HepG2 (cell line): ENCODE results near the gene MYO6. TPM values are rescaled to one million over a fixed set of nuclear protein-coding genes. Genes with fewer than 3 reads are reported as not detected.

ENCODE experiments used
- ATAC-seq: fragments of 200-7000 bp; cut with Tn5 transposase; 3 replicates; pipeline ENCODE4 v1.9.1; 2020; ENCODE audit warnings: mild to moderate bottlenecking, moderate library complexity
- BruUV-seq: library from RNA; stranded (reverse); fragments of 400-500 nt; replicated peaks from 2 replicates; lab custom pipeline; 2021; lab: Mats Ljungman, UMichigan
- CTCF ChIA-PET: fragments of 300-600 bp; formaldehyde crosslinking; extraction: SDS; loops from one replicate; lab custom pipeline; 2021; ENCODE audit warnings: low total read pairs, inconsistent platforms, low intra/inter-chr PET ratio; lab: Yijun Ruan, JAX
- POLR2A ChIA-PET: fragments of 350-600 bp; sonication (Branson Sonifier 250); formaldehyde crosslinking; loops from one replicate; lab custom pipeline; 2020; ENCODE audit warnings: antibody characterized with exemption, inconsistent platforms; lab: Yijun Ruan, JAX
- DNase-seq: peaks from one replicate; pipeline ENCODE4 v3.0.0-alpha.2; 2015; ENCODE audit warnings: low spot score
- FAIRE-seq: peaks from 3 replicates; lab custom pipeline; 2011; peaks lifted over from hg19 to GRCh38; lab: Jason Lieb, UNC
- H2AFZ ChIP-seq: one replicate; pipeline ENCODE4 v1.6.1; 2011; ENCODE audit warnings: low read length, inconsistent platforms
- H3K27ac ChIP-seq: fragments of 300-600 bp; 3 replicates; pipeline ENCODE4 v1.8.0; 2011; ENCODE audit warnings: mixed run types, mild to moderate bottlenecking, mixed read lengths, low read length, inconsistent platforms; ENCODE audit not compliant: insufficient read depth; ENCODE audit errors: extremely low read length
- H3K27me3 ChIP-seq, 2 experiments: fragments of 200-600 bp in 1 of 2; 2 replicates in 1 of 2; 3 replicates in 1 of 2; pipeline versions ENCODE4 v1.6.0 to v1.8.0; 2011; ENCODE audit warnings: low read length in 2 of 2, mild to moderate bottlenecking in 2 of 2, moderate library complexity in 2 of 2, inconsistent platforms in 1 of 2; ENCODE audit not compliant: insufficient read depth in 2 of 2, control insufficient read depth in 1 of 2
- H3K36me3 ChIP-seq, 2 experiments: fragments of 200-600 bp in 1 of 2; replicated peaks in 1 of 2; 2 replicates in 1 of 2; 3 replicates in 1 of 2; pipeline versions ENCODE4 v1.5.1 to v1.8.0; 2011; ENCODE audit warnings: low read length in 2 of 2, inconsistent platforms in 1 of 2; ENCODE audit not compliant: insufficient read depth in 2 of 2, control insufficient read depth in 1 of 2
- H3K4me1 ChIP-seq: 2 replicates; pipeline ENCODE4 v1.5.1; 2012; ENCODE audit warnings: low read length, inconsistent platforms; ENCODE audit not compliant: insufficient read depth
- H3K4me2 ChIP-seq: 2 replicates; pipeline ENCODE4 v1.6.0; 2011; ENCODE audit warnings: low read depth, low read length, inconsistent platforms
- H3K4me3 ChIP-seq, 3 experiments: fragments of 200-600 bp in 1 of 3; sonication (generic), shearing (Covaris generic) in 1 of 3; replicated peaks in 1 of 3; 2 replicates each; pipeline ENCODE4 v1.5.1; 2011 to 2016; ENCODE audit warnings: low read length in 3 of 3, inconsistent platforms in 2 of 3, low read depth in 2 of 3, mild to moderate bottlenecking in 2 of 3, control low read depth in 1 of 3, mixed read lengths in 1 of 3; ENCODE audit not compliant: insufficient read depth in 1 of 3
- H3K79me2 ChIP-seq: one replicate; pipeline ENCODE4 v1.6.1; 2011; ENCODE audit warnings: low read length, inconsistent platforms; ENCODE audit not compliant: insufficient read depth
- H3K9ac ChIP-seq: 2 replicates; pipeline ENCODE4 v1.6.0; 2011; ENCODE audit warnings: mild to moderate bottlenecking, low read depth, low read length, inconsistent platforms; ENCODE audit not compliant: insufficient read depth
- H3K9me3 ChIP-seq: 2 replicates; pipeline ENCODE4 v1.5.1; 2012; ENCODE audit warnings: mild to moderate bottlenecking, low read length
- H4K20me1 ChIP-seq: 2 replicates; pipeline ENCODE4 v1.6.0; 2011; ENCODE audit warnings: inconsistent platforms, mild to moderate bottlenecking, low read length, moderate library complexity; ENCODE audit not compliant: insufficient read depth
- ARNTL ChIP-seq: sonication (generic); formaldehyde crosslinking; IDR thresholded peaks from 2 replicates; pipeline ENCODE4 v1.4.0; 2020; ENCODE audit warnings: mild to moderate bottlenecking, missing genetic modification reagents
- ATF1 ChIP-seq: IDR thresholded peaks from 2 replicates; pipeline ENCODE4 v1.6.1; 2016; ENCODE audit warnings: mild to moderate bottlenecking, control low read depth
- HOXA5 ChIP-seq: sonication (generic); formaldehyde crosslinking; IDR thresholded peaks from 2 replicates; pipeline ENCODE4 v1.4.0; 2020; ENCODE audit warnings: missing genetic modification reagents
- PREB ChIP-seq: sonication (generic); formaldehyde crosslinking; IDR thresholded peaks from 2 replicates; pipeline ENCODE4 v1.4.0; 2020; ENCODE audit warnings: missing genetic modification reagents
- RFX1 ChIP-seq: fragments of 450-650 bp; IDR thresholded peaks from 2 replicates; pipeline ENCODE4 v1.6.1; 2017
- SAP130 ChIP-seq: IDR thresholded peaks from 2 replicates; pipeline ENCODE4 v1.6.1; 2016; ENCODE audit warnings: low read depth
- TCF12 ChIP-seq, 2 experiments: fragments of 450-650 bp in 1 of 2; sonication (generic) in 1 of 2; formaldehyde crosslinking in 1 of 2; IDR thresholded peaks; 2 replicates each; pipeline versions ENCODE4 v1.6.1 to v1.8.0; 2017 to 2022; ENCODE audit warnings: antibody characterized with exemption in 1 of 2, mild to moderate bottlenecking in 1 of 2, missing genetic modification reagents in 1 of 2, moderate library complexity in 1 of 2
- ZNF552 ChIP-seq: sonication (generic); formaldehyde crosslinking; IDR thresholded peaks from 2 replicates; pipeline ENCODE4 v1.9.0; 2022; ENCODE audit warnings: missing genetic modification reagents, mild to moderate bottlenecking, borderline replicate concordance
- ZSCAN29 ChIP-seq: sonication (generic); formaldehyde crosslinking; conservative IDR thresholded peaks from 2 replicates; pipeline ENCODE4 v1.4.0; 2020; ENCODE audit warnings: mild to moderate bottlenecking, missing genetic modification reagents
- WGBS: methylation state at CpG from one replicate; pipeline ENCODE4 v1.1.6; 2017; ENCODE audit warnings: low lambda C conversion rate; 5-methylcytosine and 5-hydroxymethylcytosine counted together
- in situ Hi-C: cut with HindIII; loops from 2 replicates; pipeline ENCODE4 v1.10.0; 2017; ENCODE audit warnings: low pct_unique_long_range_greater_than_20kb; ENCODE audit not compliant: extremely low pct_ligation_motif_present
- intact Hi-C: fragments of 100-400 bp; cut with micrococcal nuclease; formaldehyde crosslinking; loops from one replicate; pipeline ENCODE4 v1.10.0; 2022; ENCODE audit not compliant: unreplicated experiment
- polyA plus RNA-seq, 8 experiments: library from polyadenylated mRNA; depleted of rRNA in 3 of 8; stranded (reverse) in 7 of 8; unstranded in 1 of 8; fragments of >200 nt; fragmentation: Illumina TruSeq in 4 of 8; extraction: Trizol in 4 of 8; gene quantifications; 2 replicates each; pipeline versions ENCODE4 v1.2.1 to v1.2.3, GENCODE V29; 2011 to 2016; ENCODE audit warnings: low read depth in 4 of 8, missing spikeins in 1 of 8, mixed read lengths in 1 of 8; ENCODE audit not compliant: insufficient read depth in 1 of 8
- total RNA-seq, 5 experiments: library from RNA; depleted of rRNA; stranded (reverse); fragments of >200 nt; fragmentation: Illumina TruSeq; extraction: Trizol; gene quantifications; 2 replicates each; pipeline ENCODE4 v1.2.3, GENCODE V29; 2016; ENCODE audit warnings: low read depth in 1 of 5
- TF ChIP-seq, protein P1 (sequence below): conservative IDR thresholded peaks from 2 replicates; pipeline ENCODE4 v1.6.1; 2018; ENCODE audit warnings: missing genetic modification reagents

The MYO6 gene
- total and polyA plus RNA-seq, 2 of the 13 experiments (the other 11 are each of a cell fraction or from before 2014, with no cell fraction given): 5.4 to 7.5 TPM

DNA sequence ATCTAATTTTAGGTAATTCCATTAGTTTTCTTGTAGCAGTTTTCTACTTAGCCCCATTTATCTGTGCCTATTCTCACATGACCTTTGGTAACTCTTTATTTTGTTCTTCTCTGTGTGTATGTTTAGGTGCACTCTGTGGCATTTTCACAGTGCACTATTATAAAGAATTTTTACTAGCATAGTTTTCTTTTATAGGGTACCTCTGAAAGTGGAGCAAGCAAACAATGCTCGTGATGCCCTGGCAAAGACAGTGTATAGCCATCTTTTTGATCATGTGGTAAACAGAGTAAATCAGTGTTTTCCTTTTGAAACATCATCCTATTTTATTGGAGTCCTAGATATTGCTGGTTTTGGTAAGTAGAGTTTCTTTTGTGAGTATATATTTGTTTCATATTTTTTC, 107.9 kb downstream of the MYO6 start:
- H3K36me3 ChIP-seq: no peaks in the 10 kb centered on the region
- TF ChIP-seq, protein P1, sequence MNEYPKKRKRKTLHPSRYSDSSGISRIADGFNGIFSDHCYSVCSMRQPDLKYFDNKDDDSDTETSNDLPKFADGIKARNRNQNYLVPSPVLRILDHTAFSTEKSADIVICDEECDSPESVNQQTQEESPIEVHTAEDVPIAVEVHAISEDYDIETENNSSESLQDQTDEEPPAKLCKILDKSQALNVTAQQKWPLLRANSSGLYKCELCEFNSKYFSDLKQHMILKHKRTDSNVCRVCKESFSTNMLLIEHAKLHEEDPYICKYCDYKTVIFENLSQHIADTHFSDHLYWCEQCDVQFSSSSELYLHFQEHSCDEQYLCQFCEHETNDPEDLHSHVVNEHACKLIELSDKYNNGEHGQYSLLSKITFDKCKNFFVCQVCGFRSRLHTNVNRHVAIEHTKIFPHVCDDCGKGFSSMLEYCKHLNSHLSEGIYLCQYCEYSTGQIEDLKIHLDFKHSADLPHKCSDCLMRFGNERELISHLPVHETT: no peak
- TF ChIP-seq ARNTL (CRISPR knock-in tag): no peak
- TF ChIP-seq SAP130: no peak
- TF ChIP-seq RFX1: no peak
- TF ChIP-seq HOXA5 (CRISPR knock-in tag): no peak
- TF ChIP-seq PREB (CRISPR knock-in tag): no peak
- no peak for TF ChIP-seq ZNF552 (CRISPR knock-in tag)
- TF ChIP-seq TCF12 (IDR thresholded peaks at IDR 0.05): no peak
- no peak for TF ChIP-seq TCF12 (CRISPR knock-in tag; IDR thresholded peaks at IDR 0.05)
- TF ChIP-seq ZSCAN29 (CRISPR knock-in tag): no peak
- no peak for TF ChIP-seq ATF1 (CRISPR knock-in tag)
- H2AFZ ChIP-seq: no peak overlapping the region
- ATAC-seq: no peak
- WGBS: 91% methylated on average over 1 of the region's 1 CpG
- POLR2A ChIA-PET: no interaction called here
- no peaks in the 10 kb centered on the region for H3K27me3 ChIP-seq
- DNase-seq: no peak
- no peak overlapping the region for H3K4me2 ChIP-seq
- no peaks in the 10 kb centered on the region for H4K20me1 ChIP-seq
- no TSS peak for BruUV-seq
- no peak overlapping the region for H3K9ac ChIP-seq
- H3K9me3 ChIP-seq: no peaks in the 10 kb centered on the region
- H3K4me1 ChIP-seq: peaks cover 23% of the 10 kb centered on the region
- H3K27ac ChIP-seq: no peak overlapping the region
- H3K79me2 ChIP-seq: no peaks in the 10 kb centered on the region
- H3K4me3 ChIP-seq: no peak overlapping the region
- CTCF ChIA-PET: no interaction called here
- intact Hi-C loops (no loop called here), in situ Hi-C loops (no loop called here)
- no peak for FAIRE-seq
